ENCODE results near the gene BTN2A1. TPM values are rescaled to one million over a fixed set of nuclear protein-coding genes. Genes with fewer than 3 reads are reported as not detected.

BTN2A1 gene
- total RNA-seq, 1 experiment from 2014 or later, result 13.1 TPM

DNA sequence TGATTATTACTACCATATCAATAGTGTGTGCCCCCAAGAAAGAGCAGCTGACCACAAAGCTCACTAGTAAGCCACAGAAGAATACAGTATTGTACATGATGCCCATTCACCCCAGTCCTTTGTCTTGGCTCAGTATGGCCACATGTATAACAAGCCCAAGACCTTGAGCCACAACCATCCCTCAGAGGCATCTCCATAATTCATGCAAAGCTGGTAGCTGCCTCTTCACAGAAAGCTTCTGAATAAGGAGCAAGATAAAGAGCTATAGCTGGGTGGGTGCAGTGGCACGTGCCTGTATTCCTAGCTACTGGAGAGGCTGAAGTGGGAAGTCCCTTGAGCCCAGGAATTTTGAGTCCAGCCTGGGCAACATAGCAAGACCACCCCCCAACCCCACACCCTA is 37.5 kb downstream of the BTN2A1 start:
- no peak for ATAC-seq
- H3K9me3 ChIP-seq (ENCODE audit: low read length), result no peaks in the 10 kb centered on the region
- intact Hi-C loops (cut with micrococcal nuclease), result no loop called here
- no peak for DNase-seq
- BruUV-seq (replicated peaks), result no TSS peak
- H3K4me2 ChIP-seq (ENCODE audit: low read length), result no peak overlapping the region
- no peak overlapping the region for H3K4me3 ChIP-seq (ENCODE audit: low read length)
- H3K9ac ChIP-seq (ENCODE audit: low read length), result no peak overlapping the region
- no peak for TF ChIP-seq EZH2 (IDR thresholded peaks at IDR 0.05; ENCODE audit: low read length, unreplicated experiment)
- TF ChIP-seq, protein P1, sequence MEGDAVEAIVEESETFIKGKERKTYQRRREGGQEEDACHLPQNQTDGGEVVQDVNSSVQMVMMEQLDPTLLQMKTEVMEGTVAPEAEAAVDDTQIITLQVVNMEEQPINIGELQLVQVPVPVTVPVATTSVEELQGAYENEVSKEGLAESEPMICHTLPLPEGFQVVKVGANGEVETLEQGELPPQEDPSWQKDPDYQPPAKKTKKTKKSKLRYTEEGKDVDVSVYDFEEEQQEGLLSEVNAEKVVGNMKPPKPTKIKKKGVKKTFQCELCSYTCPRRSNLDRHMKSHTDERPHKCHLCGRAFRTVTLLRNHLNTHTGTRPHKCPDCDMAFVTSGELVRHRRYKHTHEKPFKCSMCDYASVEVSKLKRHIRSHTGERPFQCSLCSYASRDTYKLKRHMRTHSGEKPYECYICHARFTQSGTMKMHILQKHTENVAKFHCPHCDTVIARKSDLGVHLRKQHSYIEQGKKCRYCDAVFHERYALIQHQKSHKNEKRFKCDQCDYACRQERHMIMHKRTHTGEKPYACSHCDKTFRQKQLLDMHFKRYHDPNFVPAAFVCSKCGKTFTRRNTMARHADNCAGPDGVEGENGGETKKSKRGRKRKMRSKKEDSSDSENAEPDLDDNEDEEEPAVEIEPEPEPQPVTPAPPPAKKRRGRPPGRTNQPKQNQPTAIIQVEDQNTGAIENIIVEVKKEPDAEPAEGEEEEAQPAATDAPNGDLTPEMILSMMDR (conservative IDR thresholded peaks at IDR 0.05; ENCODE audit: low read depth, low read length), result no peak
- no peak for TF ChIP-seq EZH2phosphoT487 (IDR thresholded peaks at IDR 0.05; ENCODE audit: borderline replicate concordance, low read length)
- H3K79me2 ChIP-seq (ENCODE audit: low read length), result no peaks in the 10 kb centered on the region
- no peaks in the 10 kb centered on the region for H4K20me1 ChIP-seq (ENCODE audit: low read length)
- no peaks in the 10 kb centered on the region for H3K4me1 ChIP-seq (ENCODE audit: insufficient read depth, low read length)
- H3K27ac ChIP-seq (ENCODE audit: low read length), result no peak overlapping the region
- H3F3A ChIP-seq (ENCODE audit: low read length, unreplicated experiment), result no peaks in the 10 kb centered on the region
- H2AFZ ChIP-seq (ENCODE audit: low read length), result no peak overlapping the region
- H3K27me3 ChIP-seq (ENCODE audit: low read length), result no peaks in the 10 kb centered on the region
- ChIA-PET CTCF (no interaction called here), POLR2A (ENCODE audit: unreplicated experiment) (no interaction called here)
- H3K36me3 ChIP-seq (ENCODE audit: low read depth, low read length), result no peaks in the 10 kb centered on the region
- H3K9me2 ChIP-seq (replicated peaks; ENCODE audit: low read length), result no peaks in the 10 kb centered on the region

DNA sequence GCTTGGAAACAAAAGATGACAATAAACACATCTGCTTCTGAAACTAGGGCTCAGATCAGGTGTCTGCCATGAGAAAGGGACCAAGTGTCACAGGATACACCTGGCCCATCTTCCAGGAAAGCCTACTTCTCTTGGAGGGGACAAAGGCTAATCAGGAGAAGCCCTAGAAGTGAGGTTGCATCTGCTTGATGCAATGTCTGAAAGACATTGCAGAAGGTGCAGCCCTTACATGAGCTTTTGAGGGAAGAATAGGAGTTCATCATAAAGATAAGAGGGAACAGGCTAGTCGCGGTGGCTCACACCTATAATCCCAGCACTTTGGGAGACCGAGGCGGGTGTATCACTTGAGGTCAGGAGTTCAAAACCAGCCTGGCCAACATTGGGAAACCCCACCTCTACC is 39.9 kb downstream of the BTN2A1 start:
- Histone ChIP-seq H3K4me2 (ENCODE audit: low read length) (no peak overlapping the region), H3K79me2 (ENCODE audit: low read length) (no peaks in the 10 kb centered on the region), H3K4me1 (ENCODE audit: insufficient read depth, low read length) (peaks cover 7% of the 10 kb centered on the region; the same call in 1 of the 2 replicates), H3K9me2 (replicated peaks; ENCODE audit: low read length) (no peaks in the 10 kb centered on the region), H2AFZ (ENCODE audit: low read length) (no peak overlapping the region), H3K27ac (ENCODE audit: low read length) (no peak overlapping the region), H3F3A (ENCODE audit: low read length, unreplicated experiment) (no peaks in the 10 kb centered on the region), H3K36me3 (ENCODE audit: low read depth, low read length) (no peaks in the 10 kb centered on the region), H3K9ac (ENCODE audit: low read length) (no peak overlapping the region), H3K27me3 (ENCODE audit: low read length) (no peaks in the 10 kb centered on the region), H4K20me1 (ENCODE audit: low read length) (no peaks in the 10 kb centered on the region), H3K9me3 (ENCODE audit: low read length) (no peaks in the 10 kb centered on the region), H3K4me3 (ENCODE audit: low read length) (no peak overlapping the region)
- ChIA-PET POLR2A (ENCODE audit: unreplicated experiment) (no interaction called here), CTCF (interaction anchor here (0.5 kb wide), 1 partner anchor 74 kb away, joined by 3 read pairs; no protein-coding TSS in a partner anchor)
- DNase-seq (no peak), ATAC-seq (no peak)
- no peak for TF ChIP-seq EZH2 (IDR thresholded peaks at IDR 0.05; ENCODE audit: low read length, unreplicated experiment)
- no peak for TF ChIP-seq EZH2phosphoT487 (IDR thresholded peaks at IDR 0.05; ENCODE audit: borderline replicate concordance, low read length)
- TF ChIP-seq, protein P1 (conservative IDR thresholded peaks at IDR 0.05; ENCODE audit: low read depth, low read length), result no peak
- BruUV-seq (replicated peaks), result no TSS peak
- intact Hi-C loops (cut with micrococcal nuclease), result no loop called here

DNA sequence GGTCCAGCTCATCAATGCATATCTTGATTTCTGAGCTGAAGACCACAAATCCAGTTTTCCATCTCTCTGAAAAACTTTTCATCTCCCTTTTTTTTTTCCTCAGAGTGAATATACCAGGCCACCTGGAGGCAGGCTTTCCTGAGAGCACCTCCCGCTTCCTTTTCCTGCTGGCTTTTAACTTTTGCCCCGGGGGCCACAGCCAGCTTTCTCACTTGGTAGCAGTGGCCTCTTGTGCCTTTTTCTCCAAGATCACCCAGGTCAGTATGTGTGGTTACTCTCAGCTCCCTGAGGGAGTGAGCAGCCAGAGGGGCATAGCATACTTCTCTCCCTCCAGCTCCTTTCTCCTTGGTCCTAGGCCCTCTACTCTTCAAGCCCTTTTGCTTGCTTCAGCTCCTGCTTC is 42.3 kb downstream of the BTN2A1 start, which contains the start of gene BTN1A1:
Gene BTN1A1, plus strand, starts transcription at position 202 of the 400 bp plus-strand sequence. CDS start 984 bp downstream, outside the sequence.
- Histone ChIP-seq H3K4me1 (ENCODE audit: insufficient read depth, low read length) (peaks cover 7% of the 10 kb centered on the region; the same call in 1 of the 2 replicates), H3F3A (ENCODE audit: low read length, unreplicated experiment) (no peaks in the 10 kb centered on the region), H3K4me3 (ENCODE audit: low read length) (no peak within 1 kb of the TSS), H3K27ac (ENCODE audit: low read length) (no peak within 1 kb of the TSS), H3K9me2 (replicated peaks; ENCODE audit: low read length) (no peaks in the 10 kb centered on the region), H3K9me3 (ENCODE audit: low read length) (no peaks in the 10 kb centered on the region), H2AFZ (ENCODE audit: low read length) (no peak within 1 kb of the TSS), H3K4me2 (ENCODE audit: low read length) (no peak within 1 kb of the TSS), H3K36me3 (ENCODE audit: low read depth, low read length) (no peaks in the 10 kb centered on the region), H3K27me3 (ENCODE audit: low read length) (no peaks in the 10 kb centered on the region), H3K79me2 (ENCODE audit: low read length) (no peaks in the 10 kb centered on the region), H4K20me1 (ENCODE audit: low read length) (no peaks in the 10 kb centered on the region), H3K9ac (ENCODE audit: low read length) (no peak within 1 kb of the TSS)
- ChIA-PET POLR2A (ENCODE audit: unreplicated experiment) (no interaction called here), CTCF (interaction anchor here (0.7 kb wide), 1 partner anchor 157 kb away, joined by 4 read pairs; no protein-coding TSS in a partner anchor)
- DNase-seq, result no peak
- no peak for ATAC-seq
- intact Hi-C loops (cut with micrococcal nuclease), result no loop called here
- TF ChIP-seq, protein P1 (conservative IDR thresholded peaks at IDR 0.05; ENCODE audit: low read depth, low read length), result no peak
- no peak for TF ChIP-seq EZH2phosphoT487 (IDR thresholded peaks at IDR 0.05; ENCODE audit: borderline replicate concordance, low read length)
- TF ChIP-seq EZH2 (IDR thresholded peaks at IDR 0.05; ENCODE audit: low read length, unreplicated experiment), result no peak
- no TSS peak for BruUV-seq (replicated peaks)
